NOMO-1 treated with dmso at 0.1 percent for 144 hours (cell line): ENCODE data around the gene ASCC3.
A peak's percentile ranks its signal among the peaks of the same experiment; 100 is the strongest.
"Not testable (repeated sequence)": the region's sequence is repeated elsewhere in the genome, so short reads cannot be mapped to it uniquely, and the experiment has no call there.

Source experiments
- DNase-seq: peaks from one replicate; lab custom pipeline; 2025; ENCODE audit not compliant: unreplicated experiment; lab: John Stamatoyannopoulos, UW

The ASCC3 gene

DNA sequence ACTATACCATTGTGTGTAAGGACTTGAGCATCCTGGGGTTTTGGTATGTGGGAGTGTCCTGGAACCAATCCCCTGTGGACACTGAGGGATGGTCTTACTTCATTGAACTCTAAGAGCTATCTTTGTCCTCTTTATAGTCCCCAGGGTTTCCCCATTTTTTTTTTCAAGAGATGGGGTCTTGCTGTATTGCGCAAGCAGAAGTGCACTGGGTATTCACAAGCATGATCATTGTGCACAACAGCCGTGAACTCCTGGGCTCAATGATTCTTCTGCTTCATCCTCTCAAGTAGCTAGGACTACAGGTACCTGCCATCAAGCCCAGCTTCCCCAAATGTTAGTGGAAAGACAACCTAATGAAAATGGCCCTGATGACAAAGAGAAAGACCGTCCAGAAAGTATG, 2.2 kb upstream of the ASCC3 start:
- no peak for DNase-seq

- DNase-seq: no peak
Measured at GRCh38 chr6:100881707-100882040, 545 bp upstream of the ASCC3 start.

DNA sequence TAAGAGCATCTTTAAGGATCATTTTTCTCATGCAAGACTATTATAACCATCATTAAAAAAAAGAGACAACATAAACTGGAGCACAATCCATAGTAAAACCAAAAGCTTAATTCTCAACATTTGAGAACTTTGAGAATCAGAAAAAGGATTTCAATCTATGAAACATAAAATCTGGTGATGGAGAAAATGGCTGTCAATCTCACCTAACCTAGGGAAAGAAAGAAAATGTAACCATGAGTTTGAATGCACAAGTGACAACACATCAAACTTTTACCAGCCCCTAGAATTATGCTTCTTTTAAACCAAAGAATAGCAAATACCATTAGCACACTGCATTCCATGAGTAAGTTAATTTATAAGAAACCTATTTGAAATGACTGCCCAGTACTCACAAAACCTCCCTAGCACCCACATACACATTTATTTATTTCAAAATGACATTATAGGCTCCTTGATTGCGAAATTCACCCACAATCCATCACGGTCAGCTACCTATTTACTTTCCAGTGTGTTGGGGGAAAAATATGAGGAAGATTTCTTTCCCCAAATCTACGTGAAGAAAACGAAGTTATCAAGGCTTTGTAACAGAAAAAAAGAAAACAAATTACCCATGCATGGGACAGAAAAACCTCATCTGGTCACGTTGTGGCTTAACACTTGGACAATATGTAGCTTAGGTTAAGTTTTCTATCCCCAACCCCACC, 828 bp downstream of the ASCC3 start:
- DNase-seq: no peak

DNA sequence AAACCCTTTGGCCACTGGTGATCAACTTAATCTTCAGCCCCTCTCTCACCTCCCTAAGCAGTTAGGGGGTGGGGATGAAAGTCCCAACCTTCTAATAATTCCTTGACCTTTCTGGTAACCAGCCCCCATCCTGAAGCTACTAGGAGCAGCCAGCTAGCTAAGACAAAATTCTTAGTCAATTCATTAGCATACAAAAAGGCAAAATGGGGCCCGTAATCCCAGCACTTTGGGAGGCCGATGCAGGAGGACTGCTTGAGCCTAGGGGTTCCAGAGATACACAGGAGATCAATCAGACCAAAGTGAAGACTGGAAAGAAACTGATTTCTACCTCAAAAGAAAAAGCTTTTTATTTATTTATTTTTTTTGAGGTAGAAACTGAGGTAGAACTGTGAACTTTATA, 1.8 kb downstream of the ASCC3 start:
- DNase-seq: no peak

DNA sequence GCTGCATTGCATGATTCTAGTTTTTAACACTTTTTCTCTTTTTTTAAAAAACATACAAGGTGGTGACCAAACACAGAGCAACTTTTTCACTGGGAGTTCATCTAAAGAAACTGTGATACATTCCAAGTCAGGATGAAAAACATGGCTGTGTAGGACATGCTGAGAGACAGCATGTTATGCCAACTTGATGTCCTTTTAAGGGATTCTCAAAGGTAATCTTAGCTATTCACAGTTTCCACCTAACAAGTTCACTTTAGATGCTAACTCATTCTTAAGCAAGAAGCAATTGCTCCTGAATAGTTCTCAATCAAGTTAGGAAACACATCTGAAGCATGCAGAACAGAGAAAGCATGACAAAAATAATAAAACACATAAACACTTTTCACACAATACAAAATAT, 3.3 kb downstream of the ASCC3 start:
- no peak for DNase-seq

GRCh38 chr6:100876251-100876650, 4.9 kb downstream of the ASCC3 start:
- DNase-seq: no peak

- DNase-seq: no peak
Measured at GRCh38 chr6:100865525-100865924, 15.6 kb downstream of the ASCC3 start.

DNA sequence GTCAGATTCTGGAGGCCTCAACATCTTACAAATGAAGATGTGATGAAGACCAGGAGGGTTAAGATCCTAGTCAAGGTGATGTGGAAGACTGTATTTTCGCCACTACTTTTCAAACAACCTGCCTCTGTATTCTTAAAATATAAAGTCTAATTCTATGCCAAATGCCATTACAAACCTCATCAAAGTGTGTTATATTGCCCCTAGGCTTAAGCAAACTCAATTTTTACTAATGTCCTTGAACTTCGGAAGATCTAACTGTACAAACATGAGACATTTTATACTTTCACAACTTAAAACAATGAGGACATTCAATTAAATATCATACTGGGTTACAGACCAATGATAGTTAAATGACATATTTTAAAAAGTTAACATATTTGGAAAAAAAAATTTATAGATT, 19.1 kb downstream of the ASCC3 start:
- DNase-seq: no peak

DNA sequence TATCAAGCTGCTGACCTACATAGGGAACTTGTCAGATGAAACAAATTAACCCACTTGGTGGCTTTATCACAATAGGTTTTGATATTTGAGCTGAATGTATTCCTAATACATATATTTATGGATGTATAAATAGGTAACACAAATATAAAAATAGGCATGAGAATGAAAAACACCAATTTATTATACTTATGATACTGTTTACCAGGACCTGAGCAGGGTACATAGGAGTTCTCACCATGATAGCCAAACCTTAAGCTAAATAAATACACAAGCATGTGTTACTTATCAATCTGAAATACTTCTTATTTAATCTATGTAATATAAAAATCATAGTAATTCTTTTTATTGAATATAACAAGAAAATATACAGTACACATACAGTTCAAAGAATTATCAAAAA, 25.0 kb downstream of the ASCC3 start:
- no peak for DNase-seq

- DNase-seq: no peak
Measured at GRCh38 chr6:100851819-100852218, 29.3 kb downstream of the ASCC3 start.

GRCh38 chr6:100850174-100850573, 31.0 kb downstream of the ASCC3 start:
- DNase-seq: no peak

DNA sequence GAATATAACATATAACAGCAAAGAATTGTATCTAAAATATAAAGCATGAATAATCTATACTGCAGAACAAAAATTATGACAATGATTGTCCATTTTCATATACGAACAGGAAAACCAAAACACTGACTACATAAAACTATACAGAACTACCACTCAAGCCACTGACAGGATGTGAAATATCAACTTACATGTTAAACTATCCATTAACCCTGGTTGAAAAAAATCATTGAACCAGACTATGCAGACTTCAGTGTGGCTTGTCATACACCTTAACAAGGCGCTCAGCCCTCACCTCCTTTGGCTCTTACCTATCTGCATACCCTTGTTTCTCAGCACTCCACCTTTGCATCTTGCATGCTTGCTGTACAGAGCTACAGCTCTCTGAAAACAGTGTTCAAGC, 34.9 kb downstream of the ASCC3 start:
- no peak for DNase-seq

DNA sequence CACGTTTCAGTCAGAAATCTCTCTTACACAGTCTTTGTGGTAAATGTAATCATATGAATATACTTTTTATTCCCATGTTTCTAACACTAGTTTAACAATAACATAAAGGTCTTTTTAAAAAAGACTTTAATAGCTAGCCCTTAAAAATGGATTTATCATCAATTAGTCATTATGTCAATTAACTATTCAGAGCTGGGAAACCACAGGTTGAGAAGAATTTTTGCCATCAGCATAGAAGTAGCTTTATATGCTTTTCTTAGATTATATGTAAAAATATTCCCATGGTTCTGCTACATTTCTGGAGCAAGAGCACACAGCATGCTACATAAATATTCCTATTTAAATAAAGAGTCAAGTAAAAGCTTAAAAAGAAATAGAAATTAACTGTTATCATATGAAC, 35.5 kb downstream of the ASCC3 start:
- no peak for DNase-seq

DNA sequence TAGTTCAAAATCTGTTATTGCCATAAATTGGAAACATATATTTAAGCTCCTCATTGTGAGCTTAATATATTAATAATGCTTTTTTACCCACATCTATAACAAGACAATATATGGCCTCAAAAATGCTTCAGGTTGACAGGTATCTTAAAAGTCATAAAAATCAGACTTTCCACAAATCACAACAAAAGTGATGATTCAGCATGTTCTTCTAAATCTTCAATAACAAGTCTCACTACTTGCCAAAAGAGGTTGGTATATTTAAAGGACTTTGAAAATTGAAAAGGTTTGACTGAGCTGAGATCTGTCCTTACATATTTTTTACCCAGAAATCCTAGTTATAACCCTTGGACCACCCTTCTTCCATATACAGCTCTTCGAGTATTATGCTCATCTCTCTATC, 41.7 kb downstream of the ASCC3 start:
- no peak for DNase-seq

DNA sequence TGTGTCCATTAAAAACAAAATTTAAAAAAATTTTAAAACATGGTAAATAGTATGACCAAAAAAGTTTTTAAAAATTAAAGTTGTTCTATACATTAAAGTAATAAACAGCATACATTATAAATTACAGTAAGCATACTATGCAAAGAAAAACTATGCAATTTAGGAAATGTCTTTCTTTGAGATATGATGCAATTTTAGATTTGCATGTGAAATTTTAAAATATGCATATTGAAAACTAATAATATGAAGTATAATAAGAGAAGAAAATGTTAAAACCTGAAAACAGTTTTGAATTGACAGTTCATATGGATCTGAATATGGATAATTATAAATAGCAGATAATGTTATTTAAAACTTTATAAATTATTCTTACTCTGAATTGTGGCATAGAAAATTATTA, 43.1 kb downstream of the ASCC3 start:
- DNase-seq: no peak

- no peak for DNase-seq
Measured at GRCh38 chr6:100833972-100834574, 47.1 kb downstream of the ASCC3 start.

DNA sequence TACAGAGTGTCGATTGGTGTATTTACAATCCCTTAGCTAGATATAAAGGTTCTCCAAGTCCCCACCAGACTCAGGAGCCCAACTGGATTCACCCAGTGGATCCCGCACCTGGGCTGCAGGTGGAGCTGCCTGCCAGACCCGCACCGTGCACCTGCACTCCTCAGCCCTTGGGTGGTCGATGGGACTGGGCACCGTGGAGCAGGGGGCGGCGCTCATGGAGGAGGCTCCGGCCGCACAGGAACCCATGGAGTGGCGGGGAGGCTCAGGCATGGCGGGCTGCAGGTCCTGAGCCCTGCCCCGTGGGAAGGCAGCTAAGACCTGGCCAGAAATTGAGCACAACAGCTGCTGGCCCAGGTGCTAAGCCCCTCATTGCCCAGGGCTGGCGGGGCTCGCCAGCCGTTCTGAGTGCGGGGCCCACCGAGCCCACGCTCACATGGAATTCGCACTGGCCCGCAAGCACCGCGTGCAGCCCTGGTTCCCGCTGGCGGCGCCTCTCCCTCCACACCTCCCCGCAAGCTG, 52.0 kb downstream of the ASCC3 start:
- not testable (repeated sequence) for DNase-seq

DNA sequence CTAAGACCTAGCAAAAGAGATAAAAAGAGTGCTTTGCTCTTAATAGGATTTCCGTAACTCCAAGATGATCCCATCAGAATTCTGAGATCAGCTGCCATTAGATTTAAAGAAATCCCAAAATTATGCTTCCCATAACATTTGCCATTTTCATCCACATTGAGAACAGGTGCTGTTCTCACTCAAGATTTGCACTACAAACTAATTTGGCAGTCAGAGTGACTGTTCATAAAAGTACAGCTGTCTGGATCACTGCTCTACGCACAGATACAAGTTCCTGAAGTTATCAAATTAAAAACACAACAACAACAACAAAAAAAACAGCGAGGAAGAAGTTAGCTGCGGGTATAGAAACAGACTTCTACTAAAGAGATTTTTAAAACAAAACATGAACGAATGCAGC, 58.1 kb downstream of the ASCC3 start:
- DNase-seq: no peak

- no peak for DNase-seq
Measured at GRCh38 chr6:100818066-100818465, 63.1 kb downstream of the ASCC3 start.

DNA sequence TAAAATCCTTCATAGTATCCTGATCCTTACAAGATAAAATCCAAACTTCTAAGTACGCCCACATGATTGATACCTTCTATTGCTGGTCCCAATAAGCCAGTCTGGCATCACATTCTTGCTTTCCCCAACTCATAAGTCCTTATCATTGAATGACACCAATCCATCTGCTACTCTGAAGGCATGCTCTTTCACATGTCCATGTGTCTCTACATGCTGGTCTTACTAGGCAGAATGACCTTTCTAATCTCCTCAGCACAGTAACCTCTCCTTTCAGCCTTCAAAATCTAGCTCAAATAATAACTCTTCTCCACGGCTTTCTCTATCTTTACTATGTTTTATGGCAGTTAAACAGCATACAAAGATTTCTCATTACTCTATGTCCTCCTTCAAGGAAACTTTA, 71.1 kb downstream of the ASCC3 start:
- no peak for DNase-seq

DNA sequence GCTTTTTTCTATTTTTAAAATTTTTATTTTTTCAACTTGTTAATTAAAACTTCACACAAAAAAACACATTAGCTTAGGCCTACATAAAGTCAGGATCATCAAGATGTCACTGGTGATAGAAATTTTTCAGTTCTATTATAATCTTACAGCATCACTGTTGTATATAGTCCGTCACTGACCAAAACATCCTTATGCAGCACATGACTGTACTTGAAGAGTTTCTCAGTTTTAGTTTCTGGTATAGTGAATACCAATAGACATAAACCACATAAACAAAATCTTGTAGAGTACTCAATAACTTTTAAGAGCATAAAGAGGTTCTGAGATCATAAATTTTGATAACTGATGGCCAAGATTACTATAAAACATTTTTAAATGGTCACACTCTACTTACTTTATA, 71.8 kb downstream of the ASCC3 start:
- DNase-seq: no peak

DNA sequence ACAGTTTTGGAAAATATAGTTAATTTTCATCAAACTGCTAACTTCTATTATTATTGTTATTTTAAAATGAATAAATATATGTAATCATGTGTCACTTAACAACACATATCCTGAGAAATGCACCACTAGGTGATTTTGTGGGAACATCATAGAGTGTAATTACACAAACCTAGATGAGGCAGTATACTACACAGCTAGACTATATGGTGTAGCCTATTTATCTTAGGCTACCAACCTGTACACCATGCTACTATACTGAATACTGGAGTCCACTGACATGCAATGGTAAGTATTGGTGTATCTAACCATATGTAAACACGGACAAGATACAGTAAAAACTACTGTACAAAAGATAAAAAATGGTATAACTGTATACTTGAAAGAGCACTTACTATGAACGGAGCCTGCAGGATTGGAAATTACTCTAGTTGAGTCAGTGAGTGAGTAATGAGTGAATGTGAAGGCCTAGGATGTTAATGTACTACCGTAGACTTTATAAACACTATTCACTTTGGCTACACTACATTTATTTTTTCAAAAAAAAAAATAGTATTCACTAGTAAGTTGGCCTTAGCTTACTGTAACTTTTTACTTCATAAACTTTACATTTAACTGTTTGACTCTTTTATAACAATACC, 72.4 kb downstream of the ASCC3 start:
- no peak for DNase-seq

GRCh38 chr6:100806296-100806695, 74.8 kb downstream of the ASCC3 start:
- peak; percentile 13 for DNase-seq
